ENCODE data around the gene LAMA2. TPM values are rescaled to one million over a fixed set of nuclear protein-coding genes. Genes with fewer than 3 reads are reported as not detected.

LAMA2 gene
- total RNA-seq, 1 donor from 2014 or later: 18.0 TPM

GRCh38 chr6:129251669-129252376 is 368.9 kb downstream of the LAMA2 start:
- Mint-ChIP-seq H3K9me3 (ENCODE audit: unreplicated experiment) (no peaks in the 10 kb centered on the region), H3K4me3 (ENCODE audit: unreplicated experiment) (no peak overlapping the region), H3K4me1 (ENCODE audit: unreplicated experiment) (peaks cover 3% of the 10 kb centered on the region), H3K27me3 (ENCODE audit: unreplicated experiment) (peaks cover 60% of the 10 kb centered on the region), H3K36me3 (ENCODE audit: unreplicated experiment) (no peaks in the 10 kb centered on the region), H3K27ac (ENCODE audit: unreplicated experiment) (no peak overlapping the region)
- peak; percentile 89 for TF ChIP-seq CTCF (IDR thresholded peaks at IDR 0.05)
- no peak for DNase-seq (ENCODE audit: extremely low spot score, unreplicated experiment)

DNA sequence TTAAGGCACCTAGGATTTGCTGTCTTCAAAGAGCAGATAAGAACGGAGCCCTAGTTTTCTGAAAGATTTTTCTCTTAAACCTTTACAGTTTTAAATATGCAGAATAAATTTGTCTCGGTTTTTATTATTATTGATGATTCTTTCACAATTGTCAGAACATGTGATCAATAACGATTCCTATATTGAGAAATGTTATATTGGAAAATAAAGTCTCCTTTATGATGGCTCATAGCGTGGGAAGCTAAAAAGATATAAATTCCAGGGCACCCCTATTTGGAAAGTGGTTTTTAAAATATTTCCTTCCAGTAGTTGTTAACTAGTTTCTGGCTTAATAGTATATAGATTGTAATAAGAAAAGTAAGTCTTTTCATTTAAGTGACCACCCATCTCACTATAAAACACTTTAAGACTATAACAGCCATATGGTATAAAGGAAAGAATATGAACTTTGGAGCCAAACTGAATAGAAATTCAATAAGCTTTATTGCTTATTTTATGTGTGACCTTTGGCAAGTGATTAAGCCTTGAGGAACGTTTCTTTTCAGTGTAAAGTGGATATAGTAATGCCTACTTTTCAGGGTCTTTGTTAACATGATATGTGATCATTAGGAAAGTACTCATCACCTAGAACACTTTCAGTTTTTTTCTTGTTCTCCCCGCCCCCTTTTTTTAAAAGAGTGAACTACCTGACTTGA is 369.6 kb downstream of the LAMA2 start:
- DNase-seq (ENCODE audit: extremely low spot score, unreplicated experiment): no peak
- peaks cover 59% of the 10 kb centered on the region for H3K27me3 Mint-ChIP-seq (ENCODE audit: unreplicated experiment)
- H3K4me3 Mint-ChIP-seq (ENCODE audit: unreplicated experiment): no peak overlapping the region

DNA sequence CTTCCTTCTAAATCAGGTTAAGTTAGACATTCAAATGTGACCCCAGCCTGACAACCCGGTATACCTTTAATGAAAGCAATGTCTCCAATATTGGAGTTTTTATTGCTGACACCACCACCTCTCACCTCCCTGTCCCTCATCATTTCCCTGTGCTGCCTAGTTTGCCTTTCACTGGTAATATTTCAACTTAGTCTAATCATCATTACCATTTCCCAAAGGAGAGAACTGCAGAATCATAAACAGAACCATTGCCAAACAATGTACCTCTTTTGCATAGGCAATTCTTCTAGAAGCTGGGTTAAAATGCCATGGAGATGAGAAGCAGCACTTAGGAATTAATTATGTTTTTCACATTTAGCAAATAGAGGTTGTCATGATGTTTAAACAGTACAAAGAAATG is 370.3 kb downstream of the LAMA2 start:
- TF ChIP-seq CTCF (IDR thresholded peaks at IDR 0.05): no peak
- Mint-ChIP-seq H3K4me3 (ENCODE audit: unreplicated experiment) (no peak overlapping the region), H3K27ac (ENCODE audit: unreplicated experiment) (no peak overlapping the region), H3K9me3 (ENCODE audit: unreplicated experiment) (no peaks in the 10 kb centered on the region), H3K4me1 (ENCODE audit: unreplicated experiment) (peaks cover 3% of the 10 kb centered on the region), H3K36me3 (ENCODE audit: unreplicated experiment) (no peaks in the 10 kb centered on the region), H3K27me3 (ENCODE audit: unreplicated experiment) (peaks cover 55% of the 10 kb centered on the region)
- no peak for DNase-seq (ENCODE audit: extremely low spot score, unreplicated experiment)

More for the DNA sequence above, 369.6 kb downstream of the LAMA2 start:
- H3K9me3 Mint-ChIP-seq (ENCODE audit: unreplicated experiment): no peaks in the 10 kb centered on the region
- no peaks in the 10 kb centered on the region for H3K36me3 Mint-ChIP-seq (ENCODE audit: unreplicated experiment)
- peaks cover 3% of the 10 kb centered on the region for H3K4me1 Mint-ChIP-seq (ENCODE audit: unreplicated experiment)
- no peak for TF ChIP-seq CTCF (IDR thresholded peaks at IDR 0.05)
- no peak overlapping the region for H3K27ac Mint-ChIP-seq (ENCODE audit: unreplicated experiment)

GRCh38 chr6:129253727-129254126 is 370.8 kb downstream of the LAMA2 start:
- Mint-ChIP-seq H3K4me3 (ENCODE audit: unreplicated experiment) (no peak overlapping the region), H3K9me3 (ENCODE audit: unreplicated experiment) (no peaks in the 10 kb centered on the region), H3K36me3 (ENCODE audit: unreplicated experiment) (no peaks in the 10 kb centered on the region), H3K4me1 (ENCODE audit: unreplicated experiment) (peaks cover 3% of the 10 kb centered on the region), H3K27ac (ENCODE audit: unreplicated experiment) (no peak overlapping the region), H3K27me3 (ENCODE audit: unreplicated experiment) (peaks cover 54% of the 10 kb centered on the region)
- DNase-seq (ENCODE audit: extremely low spot score, unreplicated experiment): no peak
- TF ChIP-seq CTCF (IDR thresholded peaks at IDR 0.05): no peak

DNA sequence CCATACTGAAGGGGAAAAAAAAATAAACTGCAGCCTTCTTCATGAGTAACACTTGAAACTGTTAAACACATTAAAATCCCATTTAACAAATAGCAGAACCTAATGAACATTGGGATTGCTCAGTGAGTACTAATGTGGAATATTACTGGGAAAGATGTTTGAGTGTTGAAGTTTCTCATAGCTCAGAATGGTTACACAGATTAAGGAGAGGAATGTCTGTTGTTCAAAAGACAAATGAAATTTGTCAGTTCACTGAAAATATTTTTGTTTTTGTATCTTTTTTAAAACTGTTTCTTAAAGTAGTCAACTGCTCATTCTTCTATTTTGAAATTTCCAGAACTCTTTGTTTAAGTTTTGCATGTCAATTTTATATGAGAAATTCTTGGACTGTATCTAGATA is 374.3 kb downstream of the LAMA2 start:
- H3K4me1 Mint-ChIP-seq (ENCODE audit: unreplicated experiment): peaks cover under 1% of the 10 kb centered on the region
- no peak overlapping the region for H3K4me3 Mint-ChIP-seq (ENCODE audit: unreplicated experiment)
- no peaks in the 10 kb centered on the region for H3K36me3 Mint-ChIP-seq (ENCODE audit: unreplicated experiment)
- TF ChIP-seq CTCF (IDR thresholded peaks at IDR 0.05): no peak
- H3K27ac Mint-ChIP-seq (ENCODE audit: unreplicated experiment): no peak overlapping the region
- no peak for DNase-seq (ENCODE audit: extremely low spot score, unreplicated experiment)
- H3K27me3 Mint-ChIP-seq (ENCODE audit: unreplicated experiment): peaks cover 35% of the 10 kb centered on the region
- no peaks in the 10 kb centered on the region for H3K9me3 Mint-ChIP-seq (ENCODE audit: unreplicated experiment)

Measured in osteocyte (in vitro differentiated cells).